Retinal pigment epithelial cell (primary cell): ENCODE data around the gene SNX30.

Source experiments
- DNase-seq: peaks from one replicate; pipeline ENCODE4 v3.0.0-alpha.2; 2010; ENCODE audit warnings: low read depth
- H3K4me3 ChIP-seq: 2 replicates; pipeline ENCODE4 v1.5.1; 2011; ENCODE audit warnings: mild to moderate bottlenecking, low read length, control low read depth, moderate library complexity
- CTCF ChIP-seq: conservative IDR thresholded peaks from 2 replicates; pipeline ENCODE4 v1.5.1; 2011; ENCODE audit warnings: low read depth, low read length, control low read depth, inconsistent platforms

SNX30 gene

GRCh38 chr9:112789891-112790774 lies 39.6 kb downstream of the SNX30 start:
- DNase-seq, result no peak
- no peak for TF ChIP-seq CTCF
- H3K4me3 ChIP-seq, result no peak overlapping the region

- no peak for DNase-seq
- no peak for TF ChIP-seq CTCF
- H3K4me3 ChIP-seq, result no peak overlapping the region
These were observed 42.1 kb downstream of the SNX30 start for GRCh38 chr9:112792670-112793069.

GRCh38 chr9:112793213-112793810 lies 42.8 kb downstream of the SNX30 start:
- DNase-seq, result peak; percentile 6
- peak; percentile 90 for TF ChIP-seq CTCF
- no peak overlapping the region for H3K4me3 ChIP-seq

GRCh38 chr9:112794731-112795130 lies 44.2 kb downstream of the SNX30 start:
- DNase-seq, result no peak
- H3K4me3 ChIP-seq, result no peak overlapping the region
- TF ChIP-seq CTCF, result no peak

GRCh38 chr9:112795921-112796320 lies 45.4 kb downstream of the SNX30 start:
- TF ChIP-seq CTCF, result no peak
- H3K4me3 ChIP-seq, result no peak overlapping the region
- no peak for DNase-seq

- no peak for TF ChIP-seq CTCF
These were observed 45.9 kb downstream of the SNX30 start for GRCh38 chr9:112796485-112796884.

GRCh38 chr9:112809351-112809848 lies 58.8 kb downstream of the SNX30 start:
- H3K4me3 ChIP-seq, result no peak overlapping the region
- DNase-seq, result no peak

More at GRCh38 chr9:112796485-112796884, 45.9 kb downstream of the SNX30 start:
- no peak for DNase-seq
- no peak overlapping the region for H3K4me3 ChIP-seq

More at GRCh38 chr9:112809351-112809848, 58.8 kb downstream of the SNX30 start:
- no peak for TF ChIP-seq CTCF
